NCI-H1436 treated with DMSO at 0.1 percent for 48 hours (cell line): ENCODE results near the gene PRAMEF2.
"Not testable (repeated sequence)": the region's sequence is repeated elsewhere in the genome, so short reads cannot be mapped to it uniquely, and the experiment has no call there.

Source experiments
- DNase-seq: peaks from one replicate; lab custom pipeline; 2025; lab: John Stamatoyannopoulos, UW

PRAMEF2 gene, protein sequence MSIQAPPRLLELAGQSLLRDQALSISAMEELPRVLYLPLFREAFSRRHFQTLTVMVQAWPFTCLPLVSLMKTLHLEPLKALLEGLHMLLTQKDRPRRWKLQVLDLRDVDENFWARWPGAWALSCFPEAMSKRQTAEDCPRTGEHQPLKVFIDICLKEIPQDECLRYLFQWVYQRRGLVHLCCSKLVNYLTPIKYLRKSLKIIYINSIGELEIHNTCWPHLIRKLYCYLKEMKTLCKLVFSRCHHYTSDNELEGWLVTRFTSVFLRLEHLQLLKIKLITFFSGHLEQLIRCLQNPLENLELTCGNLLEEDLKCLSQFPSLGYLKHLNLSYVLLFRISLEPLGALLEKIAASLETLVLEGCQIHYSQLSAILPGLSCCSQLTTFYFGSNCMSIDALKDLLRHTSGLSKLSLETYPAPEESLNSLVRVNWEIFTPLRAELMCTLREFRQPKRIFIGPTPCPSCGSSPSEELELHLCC

DNA sequence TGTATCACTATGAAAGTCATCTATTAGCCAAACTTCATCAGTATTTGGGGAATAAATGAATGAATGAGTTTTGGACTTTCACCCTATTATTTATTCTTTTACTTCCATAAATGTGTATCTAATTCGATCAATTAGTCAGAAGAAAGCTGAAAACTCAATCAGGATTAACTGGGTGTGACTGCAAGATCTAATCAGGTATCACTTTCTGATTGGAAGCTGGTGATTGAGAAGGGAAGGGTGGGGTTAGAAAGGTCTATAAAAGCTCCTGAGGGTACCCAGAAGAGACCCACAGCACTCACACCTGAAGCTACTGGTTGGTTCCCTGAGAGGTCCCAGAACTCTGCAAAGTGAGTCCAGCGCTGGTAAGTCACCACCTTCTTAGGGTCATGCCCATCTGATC, at the start of gene PRAMEF2:
PRAMEF2 (plus strand) TSS at position 301 of the 400 bp plus-strand sequence. CDS start 1,924 bp downstream, outside the sequence.
- not testable (repeated sequence) for DNase-seq

DNA sequence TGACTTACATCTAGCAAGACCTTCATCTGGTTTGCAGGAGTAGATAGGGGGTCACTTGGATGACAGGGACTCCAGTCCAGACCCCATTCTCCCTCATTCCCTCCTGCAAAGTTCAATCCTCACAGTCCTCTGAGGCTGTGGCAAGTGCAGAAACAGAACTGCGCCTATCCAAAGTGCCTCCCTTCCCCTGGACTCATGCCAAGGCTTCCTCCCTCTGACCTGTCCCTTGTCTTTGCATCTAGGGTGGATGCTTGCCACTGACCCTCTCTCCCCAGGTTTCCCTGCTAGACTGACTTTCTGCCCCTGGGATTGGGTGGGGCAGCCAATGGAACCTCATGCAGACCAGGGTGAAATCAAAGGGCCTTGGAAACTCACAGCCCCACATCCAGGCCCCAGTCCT, 47.0 kb upstream of the PRAMEF2 start:
- DNase-seq, result no peak

DNA sequence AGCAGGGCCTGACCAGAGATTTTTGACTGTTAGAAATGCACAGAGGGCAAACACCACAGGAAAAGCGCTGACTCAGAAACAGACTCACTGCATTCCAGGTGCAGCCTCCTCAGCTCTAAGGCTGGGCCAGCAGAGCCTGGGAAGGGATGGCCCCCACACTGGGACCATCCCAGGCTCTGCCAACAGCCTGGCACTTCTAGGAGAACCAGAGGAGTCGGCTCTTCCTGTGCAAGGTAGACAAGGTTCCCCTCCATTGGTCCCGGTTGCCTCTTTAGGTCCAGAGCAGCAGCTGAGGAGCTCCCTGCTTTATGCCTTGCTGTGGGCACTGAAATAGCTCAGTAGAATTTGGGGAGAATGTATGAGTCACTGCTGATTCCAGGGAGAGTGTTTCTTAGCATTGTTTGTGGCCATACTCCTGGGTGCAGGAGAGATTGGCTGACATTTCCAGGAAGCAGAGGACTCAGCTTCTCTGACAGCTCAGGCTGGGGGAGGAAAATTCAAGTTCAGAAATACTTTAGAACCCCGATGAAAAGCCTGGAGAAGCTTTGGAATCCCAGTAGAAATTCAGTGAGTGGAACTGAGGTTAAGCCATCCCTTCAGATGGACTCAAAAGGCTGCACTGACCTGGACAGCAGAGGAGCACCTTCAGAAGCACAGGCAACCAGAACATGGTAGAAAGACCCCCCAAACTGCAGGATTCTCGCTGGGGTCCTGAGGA, 46.0 kb upstream of the PRAMEF2 start:
- DNase-seq, result no peak

DNA sequence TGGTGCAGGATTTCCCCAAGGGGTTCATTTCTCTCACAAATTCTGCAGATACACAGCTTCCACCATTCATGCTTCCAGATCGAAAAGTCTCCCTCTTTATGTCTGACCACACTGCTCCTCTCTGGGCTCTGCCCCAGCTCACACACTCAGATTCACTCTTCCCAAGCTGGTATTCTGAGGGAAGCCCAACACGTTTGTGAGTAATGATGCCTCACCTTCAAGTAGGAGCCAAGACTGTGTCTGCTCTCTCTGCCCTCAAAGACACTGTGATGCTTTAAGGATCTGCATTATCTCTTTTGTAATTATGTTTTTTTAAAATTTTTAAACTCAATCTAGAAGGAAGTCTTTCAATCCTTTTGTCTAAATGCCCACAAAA, 45.5 kb upstream of the PRAMEF2 start:
- DNase-seq, result no peak

DNA sequence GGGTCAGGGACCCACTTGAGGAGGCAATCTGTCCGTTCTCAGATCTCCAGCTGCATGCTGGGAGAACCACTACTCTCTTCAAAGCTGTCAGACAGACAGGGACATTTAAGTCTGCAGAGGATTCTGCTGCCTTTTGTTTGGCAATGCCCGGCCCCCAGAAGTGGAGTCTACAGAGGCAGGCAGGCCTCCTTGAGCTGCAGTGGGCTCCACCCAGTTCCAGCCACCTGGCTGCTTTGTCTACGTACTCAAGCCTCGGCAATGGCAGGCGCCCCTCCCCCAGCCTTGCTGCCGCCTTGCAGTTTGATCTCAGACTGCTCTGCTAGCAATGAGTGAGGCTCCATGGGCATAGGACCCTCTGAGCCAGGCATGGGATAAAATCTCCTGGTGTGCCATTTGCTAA, 37.8 kb upstream of the PRAMEF2 start:
- not testable (repeated sequence) for DNase-seq

DNA sequence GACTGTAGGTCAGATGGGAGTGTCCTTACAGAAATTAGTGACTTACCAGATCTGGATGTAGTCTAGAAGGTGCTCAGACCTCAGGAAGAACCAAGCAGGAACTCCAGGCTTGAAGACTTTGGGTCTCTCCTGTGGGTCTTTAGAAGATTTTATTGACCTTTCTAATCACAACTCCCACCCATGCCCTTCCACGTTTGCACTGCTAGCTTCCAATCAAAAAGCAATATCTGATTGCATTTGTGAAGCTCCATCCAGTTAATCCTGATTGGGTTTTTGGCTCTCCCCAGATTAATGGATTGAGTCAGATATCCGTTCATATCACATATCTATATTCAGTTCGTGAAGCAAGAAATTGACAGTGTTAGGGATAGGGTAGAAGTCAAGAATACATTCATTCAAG, 25.6 kb upstream of the PRAMEF2 start, which contains the start of gene PRAMEF11:
PRAMEF11 (minus strand) TSS at position 101 of the 400 bp plus-strand sequence. CDS start 2,621 bp downstream, outside the sequence.
- not testable (repeated sequence) for DNase-seq

DNA sequence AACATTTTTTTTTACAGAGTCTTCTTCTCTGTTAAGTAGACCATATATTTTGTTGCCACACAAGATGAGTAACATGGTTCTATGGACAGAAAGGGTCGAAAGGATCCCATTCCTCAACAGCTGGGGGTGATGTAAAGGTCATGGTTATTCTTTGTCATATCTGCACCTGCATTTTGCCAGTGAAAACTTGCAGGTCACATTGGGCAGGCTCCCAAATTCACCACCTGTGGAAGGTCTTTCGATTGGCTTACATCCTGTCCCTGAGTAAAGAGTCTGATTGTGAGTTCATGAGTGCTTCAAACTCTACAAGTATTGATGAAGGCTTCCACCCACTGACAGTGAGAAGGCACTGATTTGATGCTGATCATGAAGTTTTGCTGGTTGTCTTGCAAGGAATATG, 23.6 kb upstream of the PRAMEF2 start:
- DNase-seq, result not testable (repeated sequence)

DNA sequence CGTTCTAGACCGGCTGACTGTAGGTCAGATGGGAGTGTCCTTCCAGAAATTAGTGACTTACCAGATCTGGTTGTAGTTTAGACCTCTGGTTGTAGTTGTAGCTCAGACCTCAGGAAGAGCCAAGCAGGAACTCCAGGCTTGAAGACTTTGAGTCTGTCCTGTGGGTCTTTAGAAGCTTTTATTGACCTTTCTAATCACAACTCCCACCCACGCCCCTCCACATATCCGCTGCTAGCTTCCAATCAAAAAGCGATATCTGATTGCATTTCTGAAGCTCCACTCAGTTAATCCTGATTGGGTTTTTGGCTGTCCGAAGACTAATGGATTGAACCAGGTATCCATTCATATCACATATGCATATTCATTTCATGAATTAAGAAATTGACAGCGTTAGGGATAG, 8.3 kb upstream of the PRAMEF2 start, which contains the start of gene HNRNPCL1:
HNRNPCL1 (minus strand) TSS at position 101 of the 400 bp plus-strand sequence. CDS start 431 bp downstream, outside the sequence.
- not testable (repeated sequence) for DNase-seq

DNA sequence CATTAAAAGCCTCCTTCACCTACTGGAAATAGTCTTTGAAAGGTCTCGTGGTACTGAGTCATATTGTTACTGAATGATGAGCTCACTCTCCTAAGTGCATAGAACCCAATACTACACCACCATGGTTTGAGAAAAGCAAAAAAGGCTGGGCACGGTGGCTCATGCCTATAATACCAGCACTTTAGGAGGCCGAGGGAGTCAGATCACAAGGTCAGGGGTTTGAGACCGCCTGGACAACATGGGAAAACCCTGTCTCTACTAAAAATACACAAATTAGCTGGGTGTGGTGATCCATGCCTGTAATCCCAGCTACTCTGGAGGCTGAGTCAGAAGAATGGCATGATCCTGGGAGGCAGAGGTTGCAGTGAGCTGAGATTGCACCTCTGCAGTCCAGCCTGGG, 5.1 kb upstream of the PRAMEF2 start:
- DNase-seq, result no peak

DNA sequence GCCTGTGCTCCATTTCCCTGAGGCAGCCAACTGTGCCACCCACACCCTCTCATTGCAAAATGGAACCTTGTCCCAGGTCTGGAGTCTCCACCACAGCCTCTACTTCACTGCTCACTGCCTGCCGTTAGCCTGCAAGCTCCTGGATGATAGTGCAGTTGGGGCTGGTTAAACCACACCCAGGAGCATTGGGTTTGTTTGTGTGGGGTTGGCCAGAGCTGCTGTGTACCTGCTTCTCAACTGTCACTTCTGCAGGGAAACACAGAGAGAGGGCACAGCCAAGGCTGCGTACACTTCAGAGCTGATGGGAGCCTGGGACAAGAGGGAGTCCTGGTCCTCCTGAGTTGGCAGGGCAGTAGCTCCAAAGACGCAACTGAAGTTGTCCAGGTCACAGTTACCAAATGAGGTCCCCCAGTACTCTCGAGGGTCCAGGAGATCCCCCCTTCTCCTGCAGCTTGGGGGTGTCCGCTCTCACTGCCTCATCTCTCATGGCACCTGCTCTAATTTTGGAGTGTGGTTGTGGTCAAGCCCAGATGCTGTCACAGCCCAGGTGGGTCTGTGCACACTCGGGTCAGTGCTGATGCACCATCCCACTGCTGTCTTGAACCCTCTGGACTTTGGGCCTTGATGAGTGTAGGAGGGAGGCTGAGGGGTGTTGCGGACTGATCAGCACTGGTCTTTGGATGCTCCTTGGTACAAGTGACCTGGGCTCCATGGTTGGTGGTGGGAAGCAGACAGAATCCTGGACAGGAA, 6.4 kb downstream of the PRAMEF2 start:
- DNase-seq, result not testable (repeated sequence)

DNA sequence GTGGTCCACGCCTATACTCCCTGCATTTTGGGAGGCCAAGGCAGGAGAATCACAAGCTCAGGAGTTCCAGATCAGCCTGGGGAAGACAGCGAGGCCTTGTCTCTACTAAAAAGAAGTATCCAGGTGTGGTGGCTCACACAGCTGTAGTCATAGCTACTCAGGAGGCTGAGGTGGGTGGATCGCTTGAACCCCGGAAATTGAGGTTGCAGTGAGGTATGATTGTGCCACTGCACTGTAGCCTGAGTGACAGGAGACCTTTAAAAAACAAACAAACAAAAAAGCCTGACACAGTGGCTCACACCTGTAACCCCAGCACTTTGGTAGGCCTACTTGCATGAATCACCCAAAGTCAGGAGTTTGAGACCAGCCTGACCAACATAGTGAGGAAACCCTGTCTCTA, 21.6 kb downstream of the PRAMEF2 start:
- not testable (repeated sequence) for DNase-seq

DNA sequence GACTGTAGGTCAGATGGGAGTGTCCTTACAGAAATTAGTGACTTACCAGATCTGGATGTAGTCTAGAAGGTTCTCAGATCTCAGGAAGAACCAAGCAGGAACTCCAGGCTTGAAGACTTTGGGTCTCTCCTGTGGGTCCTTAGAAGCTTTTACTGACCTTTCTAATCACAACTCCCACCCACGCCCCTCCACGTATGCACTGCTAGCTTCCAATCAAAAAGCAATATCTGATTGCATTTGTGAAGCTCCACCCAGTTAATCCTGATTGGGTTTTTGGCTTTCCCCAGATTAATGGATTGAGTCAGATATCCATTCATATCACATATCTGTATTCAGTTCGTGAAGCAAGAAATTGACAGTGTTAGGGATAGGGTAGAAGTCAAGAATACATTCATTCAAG, 29.2 kb downstream of the PRAMEF2 start, which contains the start of gene PRAMEF4:
PRAMEF4 (minus strand) TSS at position 101 of the 400 bp plus-strand sequence. CDS start 2,807 bp downstream, outside the sequence.
- DNase-seq, result not testable (repeated sequence)

DNA sequence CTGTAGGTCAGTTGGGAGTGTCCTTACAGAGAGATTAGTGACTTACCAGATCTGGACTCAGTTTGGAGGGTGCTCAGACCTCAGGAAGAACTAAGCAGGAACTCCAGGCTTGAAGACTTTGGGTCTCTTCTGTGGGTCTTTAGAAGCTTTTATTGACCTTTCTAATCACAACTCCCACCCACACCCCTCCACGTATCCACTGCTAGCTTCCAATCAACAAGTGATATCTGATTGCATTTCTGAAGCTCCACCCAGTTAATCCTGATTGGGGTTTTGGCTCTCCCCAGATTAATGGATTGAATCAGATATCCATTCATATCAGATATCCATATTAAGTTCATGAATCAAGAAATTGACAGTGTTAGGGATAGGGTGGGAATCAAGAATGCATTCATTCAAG, 41.3 kb downstream of the PRAMEF2 start, which contains the start of gene PRAMEF10:
PRAMEF10 (minus strand) TSS at position 101 of the 400 bp plus-strand sequence. CDS start 2,423 bp downstream, outside the sequence.
- not testable (repeated sequence) for DNase-seq

DNA sequence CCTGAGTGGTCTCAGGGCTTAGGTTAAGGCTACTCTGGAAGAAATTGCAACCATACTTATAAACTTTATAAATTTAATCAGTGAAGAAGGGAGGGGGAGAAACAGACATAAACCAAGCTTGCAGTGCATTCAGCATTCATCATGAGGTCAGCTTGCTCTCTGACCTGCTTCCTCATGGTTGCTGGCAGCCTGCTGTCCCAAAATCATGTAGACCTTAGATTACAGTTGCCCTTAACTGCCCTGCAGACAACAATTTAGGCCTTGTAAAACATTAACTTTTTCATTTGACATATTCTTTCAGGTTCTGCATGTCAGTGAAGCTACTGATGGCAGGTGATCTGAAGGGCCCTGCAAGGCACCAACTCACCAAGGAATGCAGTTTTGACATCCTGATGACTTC, 42.3 kb downstream of the PRAMEF2 start:
- DNase-seq, result not testable (repeated sequence)

DNA sequence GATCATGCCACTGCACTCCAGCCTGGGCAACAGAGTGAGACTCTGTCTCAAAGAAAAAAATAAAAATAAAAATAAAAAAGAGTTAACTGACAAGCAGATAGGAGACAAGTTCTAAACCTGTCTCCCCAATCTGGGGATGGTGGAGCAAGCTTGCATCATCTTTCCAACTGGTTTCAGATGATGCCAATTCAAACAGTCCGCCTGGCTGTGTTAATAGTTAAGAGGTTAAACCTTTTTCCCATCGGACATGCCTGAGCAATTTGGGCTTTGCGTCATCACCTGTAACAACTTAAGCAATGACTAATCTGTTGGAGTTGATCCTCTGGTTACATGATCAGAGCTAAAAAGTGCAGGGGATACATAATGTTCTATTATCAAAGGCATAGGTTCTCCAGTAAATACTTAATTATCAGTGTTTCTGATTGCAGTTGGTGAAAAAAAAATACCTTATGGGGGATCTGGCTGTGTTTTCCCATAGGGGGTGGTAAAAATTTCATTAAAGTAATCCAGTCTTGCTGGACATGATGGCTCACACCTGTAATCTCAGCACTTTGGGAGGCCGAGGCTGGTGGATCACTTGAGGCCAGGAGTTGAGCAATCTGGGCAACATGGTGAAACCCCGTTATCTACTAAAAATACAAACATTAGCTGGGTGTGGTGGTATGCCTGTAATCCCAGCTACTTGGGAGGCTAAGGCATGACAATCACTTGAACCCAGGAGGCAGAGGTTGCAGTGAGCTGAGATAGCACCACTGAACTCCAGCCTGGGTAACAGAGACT, 47.1 kb downstream of the PRAMEF2 start:
- DNase-seq, result not testable (repeated sequence)
